Fibroblast of the conjunctiva (primary cell): Measurements from ENCODE around the gene MPO.

Source experiments
- DNase-seq: peaks from one replicate; pipeline ENCODE4 v3.0.0-alpha.2; 2010; ENCODE audit warnings: low read depth

The MPO gene

GRCh38 chr17:58231641-58232040, 49.1 kb downstream of the MPO start:
- no peak for DNase-seq

GRCh38 chr17:58229881-58230280, 50.9 kb downstream of the MPO start:
- DNase-seq: no peak

GRCh38 chr17:58229384-58229783, 51.4 kb downstream of the MPO start:
- no peak for DNase-seq

GRCh38 chr17:58228679-58229078, 52.1 kb downstream of the MPO start:
- DNase-seq: no peak

GRCh38 chr17:58227733-58228132, 53.0 kb downstream of the MPO start:
- no peak for DNase-seq

GRCh38 chr17:58224315-58224714, 56.4 kb downstream of the MPO start:
- no peak for DNase-seq
